Stomach smooth muscle (tissue), 2 donors: ENCODE measurements around the gene ASTN2.

ENCODE experiments used
- H3K27ac ChIP-seq: one replicate; pipeline ENCODE4 v1.7.0; 2013; ENCODE audit warnings: mild to moderate bottlenecking, low read length, inconsistent platforms
- H3K27me3 ChIP-seq, 2 donors: one replicate each; pipeline ENCODE4 v1.7.0; 2013; ENCODE audit warnings: low read length in 2 of 2; ENCODE audit not compliant: insufficient read depth in 2 of 2, control insufficient read depth in 1 of 2
- H3K36me3 ChIP-seq, 2 donors: one replicate each; pipeline ENCODE4 v1.7.0; 2013; ENCODE audit warnings: low read length in 2 of 2; ENCODE audit not compliant: control insufficient read depth in 2 of 2, insufficient read depth in 2 of 2
- H3K4me1 ChIP-seq: one replicate; pipeline ENCODE4 v1.7.0; 2013; ENCODE audit warnings: low read length; ENCODE audit not compliant: control insufficient read depth, insufficient read depth
- H3K4me3 ChIP-seq, 2 donors: one replicate each; pipeline ENCODE4 v1.7.0; 2013; ENCODE audit warnings: low read length in 2 of 2
- H3K9ac ChIP-seq, 2 donors: one replicate each; pipeline ENCODE4 v1.7.0; 2013; ENCODE audit warnings: low read length in 2 of 2, mild to moderate bottlenecking in 1 of 2
- H3K9me3 ChIP-seq, 2 donors: one replicate each; pipeline ENCODE4 v1.7.0; 2013; ENCODE audit warnings: low read length in 2 of 2; ENCODE audit not compliant: control insufficient read depth in 2 of 2
- donor health status: healthy.
- donor health status: Pancreatic carcinoma.

The ASTN2 gene

DNA sequence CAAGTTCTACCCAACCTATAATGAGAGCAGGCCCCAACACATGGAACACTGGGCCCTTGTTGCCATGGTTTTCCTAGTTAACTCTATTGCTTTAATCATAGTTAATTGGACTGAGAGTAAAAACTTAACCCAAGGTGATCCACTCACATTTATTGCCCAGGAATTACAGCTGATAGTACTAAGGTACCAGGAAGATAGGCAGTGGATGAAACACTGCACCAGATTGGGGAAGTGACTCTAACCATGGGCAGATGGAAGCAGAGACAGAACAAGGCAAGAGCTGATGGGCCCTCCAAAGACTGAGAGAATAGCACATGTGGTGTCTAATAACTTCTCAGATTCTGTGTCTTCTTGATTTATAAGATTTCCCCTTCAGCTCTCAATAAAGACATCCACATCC, 873.5 kb downstream of the ASTN2 start:
- Histone ChIP-seq H3K4me1 (no peaks in the 10 kb centered on the region), H3K4me3 (no peak overlapping the region), H3K27ac (no peak overlapping the region), H3K27me3 (no peaks in the 10 kb centered on the region), H3K9me3 (no peaks in the 10 kb centered on the region), H3K36me3 (no peaks in the 10 kb centered on the region), H3K9ac (no peak overlapping the region)

GRCh38 chr9:116539549-116539948, 875.3 kb downstream of the ASTN2 start:
- H3K27ac ChIP-seq: no peak overlapping the region
- no peaks in the 10 kb centered on the region for H3K27me3 ChIP-seq
- H3K9ac ChIP-seq: no peak overlapping the region
- no peak overlapping the region for H3K4me3 ChIP-seq
- no peaks in the 10 kb centered on the region for H3K36me3 ChIP-seq
- no peaks in the 10 kb centered on the region for H3K9me3 ChIP-seq
- H3K4me1 ChIP-seq: no peaks in the 10 kb centered on the region

DNA sequence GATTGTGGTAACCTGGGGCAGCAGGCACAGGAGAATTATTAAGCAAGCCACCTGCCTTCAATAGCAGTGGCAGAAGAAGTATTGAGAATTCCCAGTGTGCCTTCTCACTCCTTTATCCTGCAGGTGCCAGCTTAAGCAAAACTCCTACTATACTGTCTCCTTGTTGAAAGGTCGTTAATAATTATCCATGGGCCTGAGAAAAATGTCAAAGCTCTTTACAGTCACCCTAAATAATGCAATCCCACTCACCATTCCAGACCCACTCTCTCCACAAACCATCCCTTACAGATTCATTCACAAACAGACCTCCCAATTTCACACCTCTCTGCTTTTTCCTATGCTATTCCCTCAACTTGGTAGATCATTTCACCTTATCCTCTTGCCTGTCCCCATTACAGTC, 889.2 kb downstream of the ASTN2 start:
- H3K9ac ChIP-seq: no peak overlapping the region
- H3K36me3 ChIP-seq: no peaks in the 10 kb centered on the region
- no peaks in the 10 kb centered on the region for H3K4me1 ChIP-seq
- H3K27ac ChIP-seq: no peak overlapping the region
- no peak overlapping the region for H3K4me3 ChIP-seq
- H3K9me3 ChIP-seq: no peaks in the 10 kb centered on the region
- no peaks in the 10 kb centered on the region for H3K27me3 ChIP-seq

DNA sequence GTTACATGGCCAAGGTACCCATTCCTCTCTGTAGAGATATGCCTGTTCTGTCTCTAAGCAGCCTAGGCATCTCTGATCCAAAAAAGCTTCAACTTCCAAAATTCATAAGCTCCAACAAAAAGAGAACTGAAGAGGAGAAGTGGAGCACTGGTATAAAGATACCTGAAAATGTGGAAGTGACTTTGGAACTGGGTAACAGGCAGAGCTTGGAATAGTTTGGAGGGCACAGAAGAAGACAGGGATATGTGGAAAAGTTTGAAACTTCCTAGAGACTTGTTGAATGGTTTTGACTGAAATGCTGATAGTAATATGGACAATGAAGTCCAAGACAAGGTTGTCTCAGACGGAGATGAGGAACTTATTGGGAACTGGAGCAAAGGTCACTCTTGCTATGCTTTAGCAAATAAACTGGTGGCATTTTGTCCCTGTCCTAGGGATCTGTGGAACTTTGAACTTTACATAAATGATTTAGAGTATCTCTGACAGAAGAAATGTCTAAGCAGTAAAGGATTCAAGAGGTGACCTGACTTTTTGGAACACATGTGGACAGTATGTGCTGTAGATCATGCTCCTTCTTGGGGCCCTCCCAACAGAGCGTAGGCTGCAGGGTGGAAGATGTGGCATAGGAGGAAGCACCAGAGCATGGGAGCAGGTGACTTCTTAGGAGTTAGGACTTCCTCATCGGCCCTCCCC, 889.9 kb downstream of the ASTN2 start:
- no peak overlapping the region for H3K4me3 ChIP-seq
- no peaks in the 10 kb centered on the region for H3K36me3 ChIP-seq
- no peak overlapping the region for H3K9ac ChIP-seq
- no peaks in the 10 kb centered on the region for H3K9me3 ChIP-seq
- H3K27ac ChIP-seq: no peak overlapping the region
- no peaks in the 10 kb centered on the region for H3K27me3 ChIP-seq
- no peaks in the 10 kb centered on the region for H3K4me1 ChIP-seq

DNA sequence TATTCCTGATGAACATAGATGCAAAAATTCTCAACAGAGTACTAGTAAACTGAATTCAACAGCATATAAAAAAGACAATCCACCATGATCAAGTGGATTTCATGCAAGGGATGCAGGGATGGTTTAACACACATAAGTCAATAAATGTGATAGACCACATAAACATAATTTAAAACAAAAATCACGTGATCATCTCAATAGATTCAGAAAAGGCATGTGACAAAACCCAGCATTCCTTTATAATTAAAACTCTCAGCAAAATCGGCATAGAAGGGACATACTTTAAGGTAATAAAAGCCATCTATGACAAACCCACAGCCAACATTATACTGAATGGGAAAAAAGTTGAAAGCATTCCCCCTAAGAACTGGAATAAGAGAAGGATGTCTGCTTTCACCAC, 894.6 kb downstream of the ASTN2 start:
- H3K9ac ChIP-seq: no peak overlapping the region
- no peak overlapping the region for H3K4me3 ChIP-seq
- H3K36me3 ChIP-seq: no peaks in the 10 kb centered on the region
- no peaks in the 10 kb centered on the region for H3K4me1 ChIP-seq
- no peaks in the 10 kb centered on the region for H3K27me3 ChIP-seq
- H3K9me3 ChIP-seq: no peaks in the 10 kb centered on the region
- H3K27ac ChIP-seq: no peak overlapping the region

DNA sequence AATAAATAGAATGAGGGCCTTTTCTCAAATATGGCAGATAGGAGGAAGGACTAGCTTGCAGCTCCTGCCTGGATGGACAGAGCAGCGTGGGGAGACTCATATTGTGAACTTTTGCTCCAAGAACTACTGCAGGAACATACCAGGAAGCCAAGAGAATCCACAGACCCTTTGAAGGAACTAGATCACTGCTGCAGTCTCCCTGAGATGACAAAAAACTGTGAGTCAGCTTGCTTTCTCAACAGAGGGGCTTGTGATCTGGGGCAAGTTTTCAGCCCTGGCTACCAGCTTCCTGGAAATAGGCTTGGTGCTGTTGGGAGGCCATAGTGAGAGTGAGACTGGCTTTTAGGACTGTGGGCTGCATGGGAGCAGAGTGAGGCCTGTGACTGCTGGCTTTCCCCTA, 898.4 kb downstream of the ASTN2 start:
- no peak overlapping the region for H3K4me3 ChIP-seq
- H3K4me1 ChIP-seq: no peaks in the 10 kb centered on the region
- no peaks in the 10 kb centered on the region for H3K36me3 ChIP-seq
- no peak overlapping the region for H3K9ac ChIP-seq
- H3K27me3 ChIP-seq: no peaks in the 10 kb centered on the region
- no peaks in the 10 kb centered on the region for H3K9me3 ChIP-seq
- H3K27ac ChIP-seq: no peak overlapping the region

DNA sequence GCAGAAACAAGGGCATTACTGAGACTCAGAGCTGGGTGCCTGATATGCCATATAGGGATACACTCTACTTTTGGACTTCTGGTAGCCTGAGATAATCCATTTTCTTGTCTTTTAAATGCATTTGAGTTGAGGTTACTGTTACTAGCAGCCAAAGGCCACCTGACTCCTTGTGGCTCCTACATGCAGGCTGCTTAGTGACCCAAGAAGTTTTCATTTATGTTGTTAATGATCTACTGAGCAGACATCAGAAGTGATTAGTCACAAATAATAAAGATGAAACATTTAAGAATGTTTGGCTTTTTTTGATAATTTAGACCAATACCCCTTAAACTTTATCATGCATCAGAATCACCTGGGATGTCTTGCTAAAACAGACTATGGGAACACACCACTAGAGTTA, 899.3 kb downstream of the ASTN2 start:
- no peak overlapping the region for H3K4me3 ChIP-seq
- no peak overlapping the region for H3K27ac ChIP-seq
- H3K9ac ChIP-seq: no peak overlapping the region
- no peaks in the 10 kb centered on the region for H3K27me3 ChIP-seq
- H3K4me1 ChIP-seq: no peaks in the 10 kb centered on the region
- H3K36me3 ChIP-seq: no peaks in the 10 kb centered on the region
- no peaks in the 10 kb centered on the region for H3K9me3 ChIP-seq

DNA sequence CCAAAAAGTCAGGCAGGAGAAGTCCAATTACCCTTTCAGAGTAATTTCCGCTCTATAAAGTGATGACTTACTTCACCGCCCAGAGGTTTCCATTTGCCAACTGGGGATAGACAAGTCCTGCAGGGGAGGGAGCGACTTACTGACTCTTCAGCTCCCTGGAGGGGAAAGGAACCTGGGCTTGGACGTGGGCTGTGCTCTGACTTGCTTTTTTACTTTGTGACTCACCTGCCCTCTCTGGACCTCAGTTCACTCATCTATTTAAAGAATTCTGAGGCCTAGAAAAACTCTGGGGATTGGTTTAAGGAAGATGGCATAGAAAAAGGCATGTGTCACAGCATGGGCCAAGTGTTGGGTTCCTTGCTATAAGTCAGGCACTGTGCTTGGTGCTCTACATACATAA, 908.2 kb downstream of the ASTN2 start:
- no peak overlapping the region for H3K4me3 ChIP-seq
- no peaks in the 10 kb centered on the region for H3K4me1 ChIP-seq
- H3K9ac ChIP-seq: no peak overlapping the region
- no peaks in the 10 kb centered on the region for H3K36me3 ChIP-seq
- H3K27me3 ChIP-seq: no peaks in the 10 kb centered on the region
- H3K9me3 ChIP-seq: no peaks in the 10 kb centered on the region
- H3K27ac ChIP-seq: no peak overlapping the region

DNA sequence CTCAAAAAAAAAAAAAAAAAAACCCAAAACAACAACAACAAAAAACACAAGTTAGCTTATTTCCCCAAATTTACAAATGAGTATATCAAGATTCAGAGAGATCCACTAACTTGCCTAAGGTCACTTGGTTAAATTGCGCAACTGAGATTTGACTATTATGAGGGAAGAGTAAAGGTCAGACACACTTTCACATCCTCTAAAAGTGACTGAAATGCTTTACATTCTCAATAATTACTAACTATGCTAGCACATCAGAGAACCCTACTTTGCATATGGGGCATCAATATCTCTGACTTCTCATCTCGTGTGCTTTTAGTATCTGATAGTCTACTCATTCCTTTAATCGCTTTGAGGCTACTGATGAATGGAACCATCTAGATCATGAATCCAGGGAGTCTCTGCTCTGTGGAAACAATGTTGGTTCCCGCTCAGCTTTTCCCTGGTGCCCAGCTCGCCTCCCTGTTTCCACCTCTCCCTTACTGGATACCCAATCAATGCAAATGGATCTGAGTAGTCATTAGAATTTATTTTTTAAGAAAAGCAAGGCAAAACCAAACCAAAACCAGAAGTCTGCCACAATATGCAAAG, 909.9 kb downstream of the ASTN2 start:
- Histone ChIP-seq H3K27ac (no peak overlapping the region), H3K9ac (no peak overlapping the region), H3K4me1 (no peaks in the 10 kb centered on the region), H3K9me3 (no peaks in the 10 kb centered on the region), H3K27me3 (no peaks in the 10 kb centered on the region), H3K36me3 (no peaks in the 10 kb centered on the region), H3K4me3 (no peak overlapping the region)

DNA sequence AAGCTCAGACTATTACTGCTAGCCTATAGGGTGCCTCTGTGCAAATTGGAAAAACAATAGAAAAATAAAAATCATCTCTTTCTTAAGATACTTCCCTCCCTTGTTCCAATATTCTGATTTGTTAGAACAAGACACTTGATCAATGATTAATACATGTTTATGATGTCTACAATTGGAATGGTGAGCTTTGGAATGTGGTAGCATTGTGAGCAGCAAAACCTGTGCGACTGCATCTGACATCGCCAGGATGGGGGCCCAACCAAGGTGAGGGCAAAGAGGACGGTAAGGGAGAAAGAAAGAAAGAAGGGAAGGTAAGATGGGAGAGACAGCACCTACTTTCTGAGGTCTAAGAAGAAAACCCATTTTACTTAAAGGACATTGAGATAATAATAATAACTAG, 910.8 kb downstream of the ASTN2 start:
- no peaks in the 10 kb centered on the region for H3K4me1 ChIP-seq
- H3K4me3 ChIP-seq: no peak overlapping the region
- H3K9ac ChIP-seq: no peak overlapping the region
- H3K36me3 ChIP-seq: no peaks in the 10 kb centered on the region
- no peaks in the 10 kb centered on the region for H3K9me3 ChIP-seq
- H3K27ac ChIP-seq: no peak overlapping the region
- no peaks in the 10 kb centered on the region for H3K27me3 ChIP-seq

DNA sequence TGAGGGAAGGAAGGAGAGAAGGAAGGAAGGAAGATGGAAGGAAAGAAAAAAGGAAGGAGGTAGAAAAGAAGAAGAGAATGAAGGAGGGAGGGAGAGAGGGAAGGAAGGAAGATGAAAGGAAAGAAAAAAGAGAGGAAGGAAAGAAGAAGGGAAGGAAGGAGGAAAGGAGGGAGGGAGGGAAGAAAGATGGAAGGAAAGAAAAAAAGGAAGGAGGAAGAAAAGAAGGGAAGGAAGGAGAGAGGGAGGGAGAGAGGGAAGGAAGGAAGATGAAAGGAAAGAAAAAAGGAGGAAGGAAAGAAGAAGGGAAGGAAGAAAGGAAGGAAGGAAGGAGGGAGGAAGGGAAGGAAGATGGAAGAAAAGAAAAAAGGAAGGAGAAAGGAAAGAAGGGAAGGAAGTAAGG, 912.1 kb downstream of the ASTN2 start:
- Histone ChIP-seq H3K9ac (no peak overlapping the region), H3K27me3 (no peaks in the 10 kb centered on the region), H3K9me3 (no peaks in the 10 kb centered on the region), H3K4me1 (no peaks in the 10 kb centered on the region), H3K4me3 (no peak overlapping the region), H3K27ac (no peak overlapping the region), H3K36me3 (no peaks in the 10 kb centered on the region)
